GM20000 (cell line): Measurements from ENCODE around the gene LARGE1.

Experiments used
- DNase-seq: peaks from one replicate; pipeline ENCODE4 v3.0.0; 2012; ENCODE audit warnings: low spot score
- TF ChIP-seq, protein P1 (sequence below): IDR thresholded peaks from 2 replicates; pipeline ENCODE4 v1.5.1; 2012; ENCODE audit warnings: mild to moderate bottlenecking, control low read depth; ENCODE audit errors: extremely low read depth, missing control alignments

LARGE1 gene

DNA sequence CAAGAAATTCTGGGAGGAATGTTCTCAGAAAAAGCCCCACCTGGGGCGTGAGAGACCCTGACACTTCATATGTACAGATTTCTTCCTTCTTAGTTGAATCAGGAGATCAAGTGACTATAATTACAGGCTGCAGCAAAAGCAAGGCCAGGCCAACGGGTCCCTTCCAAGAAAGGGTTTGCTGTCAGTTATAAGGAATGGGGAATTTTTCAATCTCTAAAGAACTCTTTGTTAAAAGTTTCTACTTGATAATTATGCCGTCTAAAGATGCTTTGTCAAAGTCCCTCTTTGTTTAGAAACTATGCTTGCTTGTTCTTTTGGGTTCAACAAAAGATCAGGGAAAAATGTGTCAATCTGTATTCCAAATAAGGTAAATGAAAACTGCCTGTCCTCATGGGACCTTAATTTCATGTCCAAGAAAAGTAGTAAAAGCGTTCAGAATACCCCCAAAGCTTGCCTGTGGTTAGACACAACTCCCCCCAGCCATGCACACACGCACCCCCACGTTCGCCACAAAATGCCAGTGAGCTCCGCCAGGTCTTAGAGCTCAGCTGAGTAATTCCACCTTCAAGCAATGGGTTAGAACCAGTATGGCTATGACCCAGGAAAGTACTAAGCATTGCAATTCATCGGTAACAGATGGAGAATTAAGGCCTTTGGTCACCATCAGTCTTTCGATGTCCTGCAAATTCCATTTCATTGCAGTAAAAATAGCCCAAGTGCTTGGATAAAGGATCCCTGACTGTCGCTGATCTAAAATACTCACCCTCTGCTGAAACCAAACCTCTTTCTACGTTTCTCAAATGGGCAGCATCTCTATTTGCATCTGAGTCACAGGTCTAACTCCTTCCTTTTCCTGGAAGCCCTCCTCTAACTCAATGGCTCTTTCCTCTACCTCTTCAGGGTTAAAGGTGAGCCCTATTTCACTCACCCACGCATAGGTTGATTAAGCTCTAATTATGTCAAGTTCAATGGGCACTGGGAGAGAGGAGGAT lies 442.9 kb downstream of the LARGE1 start:
- no peak for DNase-seq
- TF ChIP-seq, protein P1, sequence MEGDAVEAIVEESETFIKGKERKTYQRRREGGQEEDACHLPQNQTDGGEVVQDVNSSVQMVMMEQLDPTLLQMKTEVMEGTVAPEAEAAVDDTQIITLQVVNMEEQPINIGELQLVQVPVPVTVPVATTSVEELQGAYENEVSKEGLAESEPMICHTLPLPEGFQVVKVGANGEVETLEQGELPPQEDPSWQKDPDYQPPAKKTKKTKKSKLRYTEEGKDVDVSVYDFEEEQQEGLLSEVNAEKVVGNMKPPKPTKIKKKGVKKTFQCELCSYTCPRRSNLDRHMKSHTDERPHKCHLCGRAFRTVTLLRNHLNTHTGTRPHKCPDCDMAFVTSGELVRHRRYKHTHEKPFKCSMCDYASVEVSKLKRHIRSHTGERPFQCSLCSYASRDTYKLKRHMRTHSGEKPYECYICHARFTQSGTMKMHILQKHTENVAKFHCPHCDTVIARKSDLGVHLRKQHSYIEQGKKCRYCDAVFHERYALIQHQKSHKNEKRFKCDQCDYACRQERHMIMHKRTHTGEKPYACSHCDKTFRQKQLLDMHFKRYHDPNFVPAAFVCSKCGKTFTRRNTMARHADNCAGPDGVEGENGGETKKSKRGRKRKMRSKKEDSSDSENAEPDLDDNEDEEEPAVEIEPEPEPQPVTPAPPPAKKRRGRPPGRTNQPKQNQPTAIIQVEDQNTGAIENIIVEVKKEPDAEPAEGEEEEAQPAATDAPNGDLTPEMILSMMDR = no peak

DNA sequence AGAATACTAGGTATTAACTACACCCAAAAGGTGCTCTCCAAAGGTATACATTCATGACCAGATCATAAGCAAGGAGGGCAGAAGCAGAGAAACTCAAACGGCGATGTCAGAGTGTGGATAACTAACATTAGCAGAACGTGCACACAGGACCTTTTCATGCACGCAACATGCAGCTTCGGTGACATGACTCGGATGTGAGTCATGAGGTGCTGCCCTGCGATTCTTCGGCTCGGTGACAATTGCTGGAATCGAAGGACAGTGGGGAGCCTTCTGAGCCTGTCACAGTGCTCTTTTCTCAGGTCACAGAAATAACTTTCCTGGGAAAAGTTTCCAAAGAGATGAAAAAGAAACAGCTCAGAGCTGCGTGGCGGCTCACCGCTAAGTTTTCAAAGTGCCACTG lies 443.6 kb downstream of the LARGE1 start:
- no peak for DNase-seq
- TF ChIP-seq, protein P1 = no peak

DNA sequence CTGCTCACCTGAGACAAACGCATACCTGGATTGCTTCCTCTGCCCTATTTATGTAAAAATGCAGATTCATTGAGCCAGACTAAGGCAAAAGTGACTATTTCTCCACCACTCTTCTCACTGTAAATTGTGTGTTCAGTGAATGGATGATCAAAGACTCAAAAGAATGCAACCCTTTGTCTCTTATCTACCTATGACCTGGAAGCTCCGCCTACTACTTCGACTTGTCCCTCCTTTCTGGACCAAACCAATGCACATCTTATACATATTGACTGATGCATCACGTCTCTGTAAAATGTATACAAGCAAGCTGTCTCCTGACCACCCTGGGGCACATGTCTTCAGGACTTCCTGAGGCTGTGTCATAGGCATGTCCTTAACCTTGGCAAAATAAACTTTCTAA lies 444.1 kb downstream of the LARGE1 start:
- TF ChIP-seq, protein P1 = no peak
- no peak for DNase-seq

DNA sequence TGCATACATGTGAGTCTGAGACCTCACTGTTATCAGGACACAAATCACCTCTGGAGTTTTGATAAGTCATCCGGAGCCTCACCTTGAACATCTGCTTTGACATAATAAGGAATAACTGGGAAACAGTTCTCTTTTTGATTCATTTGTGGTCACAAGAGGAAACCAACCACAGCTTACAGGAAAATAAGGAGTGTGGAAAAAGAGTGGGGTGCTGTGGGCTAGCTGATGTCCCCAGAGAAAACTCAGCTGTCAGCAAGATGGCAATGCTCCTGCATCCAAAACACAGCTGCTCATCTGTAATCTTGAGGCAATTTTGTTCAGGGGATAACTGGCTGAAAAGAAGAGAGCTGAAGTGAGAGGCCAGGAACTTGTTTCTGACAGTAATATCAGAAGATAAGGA lies 445.7 kb downstream of the LARGE1 start:
- TF ChIP-seq, protein P1 = no peak
- no peak for DNase-seq

DNA sequence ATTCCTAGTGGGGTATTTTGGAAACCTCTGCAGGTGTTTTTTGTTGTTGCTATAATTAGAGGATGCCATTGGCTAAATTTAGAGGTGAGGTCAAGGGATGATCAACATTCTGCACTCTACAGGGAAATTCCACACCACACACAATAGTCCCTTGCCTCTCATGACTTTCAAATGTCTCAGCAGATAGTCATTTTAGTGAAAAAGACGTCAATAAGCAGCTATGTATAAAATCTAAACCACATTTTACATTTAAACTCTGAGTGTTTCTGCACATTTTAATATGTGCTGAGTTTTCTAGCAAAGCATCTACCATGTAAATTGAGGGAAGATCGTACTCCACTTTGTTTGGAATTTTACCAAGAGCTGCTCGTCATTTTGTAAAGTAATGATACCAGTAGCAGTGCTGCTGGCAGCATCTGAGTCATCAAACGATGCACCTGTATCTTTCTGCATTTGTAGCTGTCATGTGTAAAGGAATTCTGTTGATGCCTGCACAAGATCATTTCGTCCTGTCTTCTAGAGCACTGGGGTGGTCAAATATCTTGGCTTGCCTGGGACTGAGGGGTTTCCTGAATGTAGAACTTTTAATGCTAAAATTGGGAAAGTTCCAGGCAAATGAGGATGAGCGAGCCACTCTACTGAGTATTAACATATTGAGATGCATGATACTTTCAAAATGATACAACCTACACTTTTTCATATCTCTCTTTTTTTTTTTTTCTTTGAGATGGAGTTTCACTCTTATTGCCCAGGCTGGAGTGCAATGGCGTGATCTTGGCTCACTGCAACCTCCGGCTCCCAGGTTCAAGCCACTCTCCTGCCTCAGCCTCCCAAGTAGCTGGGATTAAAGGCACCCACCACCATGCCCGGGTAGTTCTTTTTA lies 447.6 kb downstream of the LARGE1 start:
- peak; percentile 45 for DNase-seq
- TF ChIP-seq, protein P1 = no peak

DNA sequence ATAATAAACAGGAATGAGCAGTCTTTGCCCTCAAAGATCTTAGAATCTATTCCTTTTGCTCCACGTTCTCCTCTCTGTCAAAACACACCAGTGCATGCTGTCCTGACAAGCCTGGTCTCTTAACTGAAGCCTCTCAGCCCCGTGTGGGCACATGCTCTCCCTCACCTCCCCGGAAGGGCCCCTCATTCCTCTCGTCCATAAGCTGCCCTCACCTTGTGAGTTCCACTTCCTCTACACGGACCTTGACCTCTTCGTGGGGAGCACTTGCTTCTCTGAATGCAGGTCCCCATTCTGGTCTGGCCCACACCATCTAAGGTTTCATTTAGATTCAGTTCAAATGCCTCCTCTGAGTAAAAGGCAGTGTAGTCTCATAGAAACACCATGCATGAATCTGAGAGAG lies 449.8 kb downstream of the LARGE1 start:
- DNase-seq = peak; percentile 22

More for the DNA sequence above, 449.8 kb downstream of the LARGE1 start:
- TF ChIP-seq, protein P1 = no peak
